ENCODE data around the gene FAM219A.

Gene FAM219A

GRCh38 chr9:34409154-34409553 is 49.2 kb downstream of the FAM219A start:
- no peak overlapping the region for H3K4me3 ChIP-seq (ENCODE audit: insufficient read depth, low read length, poor library complexity, severe bottlenecking)
- H2AFZ ChIP-seq (ENCODE audit: low read depth, low read length, severe bottlenecking), result no peak overlapping the region
- H3K79me2 ChIP-seq (ENCODE audit: insufficient read depth, low read length), result no peaks in the 10 kb centered on the region
- H3K4me2 ChIP-seq (ENCODE audit: low read depth, low read length, poor library complexity, severe bottlenecking), result no peak overlapping the region
- no peaks in the 10 kb centered on the region for H3K9me2 ChIP-seq (replicated peaks; ENCODE audit: insufficient read depth, low read length)
- no peaks in the 10 kb centered on the region for H4K20me1 ChIP-seq (ENCODE audit: low read depth, low read length)
- no peak for TF ChIP-seq CTCF (IDR thresholded peaks at IDR 0.05; ENCODE audit: insufficient read depth, low read length, poor library complexity, severe bottlenecking)
- no peak for TF ChIP-seq EZH2phosphoT487 (conservative IDR thresholded peaks at IDR 0.05; ENCODE audit: low read length)
- H3K27ac ChIP-seq (ENCODE audit: low read depth, low read length), result no peak overlapping the region
- H3K36me3 ChIP-seq (ENCODE audit: low read length), result no peaks in the 10 kb centered on the region
- no peaks in the 10 kb centered on the region for H3K27me3 ChIP-seq (ENCODE audit: low read length)
- H3K9ac ChIP-seq (ENCODE audit: low read length), result no peak overlapping the region
- H3K9me3 ChIP-seq (ENCODE audit: insufficient read depth, low read length), result no peaks in the 10 kb centered on the region
- H3F3A ChIP-seq (ENCODE audit: insufficient read depth), result no peaks in the 10 kb centered on the region

GRCh38 chr9:34408173-34408572 is 50.2 kb downstream of the FAM219A start:
- Histone ChIP-seq H3K27ac (ENCODE audit: low read depth, low read length) (no peak overlapping the region), H3K9me2 (replicated peaks; ENCODE audit: insufficient read depth, low read length) (no peaks in the 10 kb centered on the region), H3K4me3 (ENCODE audit: insufficient read depth, low read length, poor library complexity, severe bottlenecking) (no peak overlapping the region), H2AFZ (ENCODE audit: low read depth, low read length, severe bottlenecking) (no peak overlapping the region), H3F3A (ENCODE audit: insufficient read depth) (no peaks in the 10 kb centered on the region), H3K79me2 (ENCODE audit: insufficient read depth, low read length) (no peaks in the 10 kb centered on the region), H3K27me3 (ENCODE audit: low read length) (no peaks in the 10 kb centered on the region), H3K4me2 (ENCODE audit: low read depth, low read length, poor library complexity, severe bottlenecking) (no peak overlapping the region), H3K9me3 (ENCODE audit: insufficient read depth, low read length) (no peaks in the 10 kb centered on the region), H3K36me3 (ENCODE audit: low read length) (no peaks in the 10 kb centered on the region), H3K9ac (ENCODE audit: low read length) (no peak overlapping the region), H4K20me1 (ENCODE audit: low read depth, low read length) (no peaks in the 10 kb centered on the region)
- TF ChIP-seq CTCF (IDR thresholded peaks at IDR 0.05; ENCODE audit: insufficient read depth, low read length, poor library complexity, severe bottlenecking) (no peak), EZH2phosphoT487 (conservative IDR thresholded peaks at IDR 0.05; ENCODE audit: low read length) (no peak)

- no peaks in the 10 kb centered on the region for H4K20me1 ChIP-seq (ENCODE audit: low read depth, low read length)
- H3F3A ChIP-seq (ENCODE audit: insufficient read depth), result no peaks in the 10 kb centered on the region
- TF ChIP-seq CTCF (IDR thresholded peaks at IDR 0.05; ENCODE audit: insufficient read depth, low read length, poor library complexity, severe bottlenecking), result no peak
- TF ChIP-seq EZH2phosphoT487 (conservative IDR thresholded peaks at IDR 0.05; ENCODE audit: low read length), result no peak
- no peak overlapping the region for H3K4me3 ChIP-seq (ENCODE audit: insufficient read depth, low read length, poor library complexity, severe bottlenecking)
- no peaks in the 10 kb centered on the region for H3K79me2 ChIP-seq (ENCODE audit: insufficient read depth, low read length)
- H3K27ac ChIP-seq (ENCODE audit: low read depth, low read length), result no peak overlapping the region
- no peak overlapping the region for H2AFZ ChIP-seq (ENCODE audit: low read depth, low read length, severe bottlenecking)
- H3K27me3 ChIP-seq (ENCODE audit: low read length), result no peaks in the 10 kb centered on the region
- no peak overlapping the region for H3K4me2 ChIP-seq (ENCODE audit: low read depth, low read length, poor library complexity, severe bottlenecking)
- no peaks in the 10 kb centered on the region for H3K36me3 ChIP-seq (ENCODE audit: low read length)
- no peak overlapping the region for H3K9ac ChIP-seq (ENCODE audit: low read length)
- no peaks in the 10 kb centered on the region for H3K9me3 ChIP-seq (ENCODE audit: insufficient read depth, low read length)
- no peaks in the 10 kb centered on the region for H3K9me2 ChIP-seq (replicated peaks; ENCODE audit: insufficient read depth, low read length)
Measured at GRCh38 chr9:34406219-34406618, 52.2 kb downstream of the FAM219A start.

Data from SU-DHL-6 (cell line).